Liver (tissue), 9 donors: ENCODE results near the gene TTC34. TPM values are rescaled to one million over a fixed set of nuclear protein-coding genes. Genes with fewer than 3 reads are reported as not detected.

Source experiments
- DNase-seq: peaks from one replicate; pipeline ENCODE4 v3.0.0-alpha.2; 2017; ENCODE audit warnings: low spot score
- H3K27ac ChIP-seq, 2 donors: one replicate each; pipeline ENCODE4 v1.7.0; 2013; ENCODE audit warnings: inconsistent platforms in 2 of 2, low read length in 2 of 2, control low read depth in 1 of 2, low read depth in 1 of 2, mild to moderate bottlenecking in 1 of 2
- H3K27me3 ChIP-seq, 4 donors: one replicate each; pipeline versions ENCODE4 v1.6.1 to v1.7.0; 2013; ENCODE audit warnings: low read length in 3 of 4, inconsistent platforms in 1 of 4, mild to moderate bottlenecking in 1 of 4, moderate library complexity in 1 of 4; ENCODE audit not compliant: control insufficient read depth in 4 of 4, insufficient read depth in 4 of 4
- H3K36me3 ChIP-seq, 4 donors: one replicate each; pipeline versions ENCODE4 v1.6.1 to v1.7.0; 2013; ENCODE audit warnings: low read length in 3 of 4, mild to moderate bottlenecking in 3 of 4, low read depth in 1 of 4, moderate library complexity in 1 of 4; ENCODE audit not compliant: control insufficient read depth in 4 of 4, insufficient read depth in 3 of 4
- H3K4me1 ChIP-seq, 4 donors: one replicate each; pipeline versions ENCODE4 v1.6.1 to v1.7.0; 2013; ENCODE audit warnings: low read length in 3 of 4, mild to moderate bottlenecking in 3 of 4, moderate library complexity in 1 of 4; ENCODE audit not compliant: control insufficient read depth in 4 of 4, insufficient read depth in 4 of 4
- H3K4me3 ChIP-seq, 3 donors: one replicate each; pipeline versions ENCODE4 v1.6.1 to v1.7.0; 2013; ENCODE audit warnings: low read length in 3 of 3, control low read depth in 1 of 3, low read depth in 1 of 3, mild to moderate bottlenecking in 1 of 3
- H3K9ac ChIP-seq, 2 donors: one replicate each; pipeline ENCODE4 v1.7.0; 2013; ENCODE audit warnings: low read length in 2 of 2, mild to moderate bottlenecking in 2 of 2, moderate library complexity in 2 of 2, control low read depth in 1 of 2, low read depth in 1 of 2
- H3K9me3 ChIP-seq, 4 donors: one replicate each; pipeline versions ENCODE4 v1.6.1 to v1.7.0; 2013; ENCODE audit warnings: low read length in 3 of 4; ENCODE audit not compliant: control insufficient read depth in 4 of 4
- FOXA1 ChIP-seq: IDR thresholded peaks from 2 replicates; pipeline ENCODE4 v1.6.1; 2016; ENCODE audit warnings: antibody characterized with exemption
- FOXA2 ChIP-seq: IDR thresholded peaks from 2 replicates; pipeline ENCODE4 v1.6.1; 2016; ENCODE audit warnings: antibody characterized with exemption
- GABPA ChIP-seq, 2 donors: IDR thresholded peaks in 1 of 2; conservative IDR thresholded peaks in 1 of 2; 2 replicates each; pipeline ENCODE4 v1.6.1; 2016; ENCODE audit warnings: antibody characterized with exemption in 2 of 2, mild to moderate bottlenecking in 1 of 2, moderate library complexity in 1 of 2
- HNF4G ChIP-seq: IDR thresholded peaks from 2 replicates; pipeline ENCODE4 v1.6.1; 2016; ENCODE audit warnings: antibody characterized with exemption
- JUND ChIP-seq, 2 donors: IDR thresholded peaks; 2 replicates each; pipeline ENCODE4 v1.6.1; 2016; ENCODE audit warnings: antibody characterized with exemption in 2 of 2
- NR2F2 ChIP-seq: IDR thresholded peaks from 2 replicates; pipeline ENCODE4 v1.6.1; 2016; ENCODE audit warnings: antibody characterized with exemption
- RAD21 ChIP-seq, 2 donors: IDR thresholded peaks; 2 replicates each; pipeline ENCODE4 v1.6.1; 2016; ENCODE audit warnings: antibody characterized with exemption in 2 of 2, mild to moderate bottlenecking in 2 of 2
- RXRA ChIP-seq, 2 donors: IDR thresholded peaks; 2 replicates each; pipeline ENCODE4 v1.6.1; 2017 to 2018; ENCODE audit warnings: antibody characterized with exemption in 2 of 2, mild to moderate bottlenecking in 1 of 2
- SP1 ChIP-seq: IDR thresholded peaks from 2 replicates; pipeline ENCODE4 v1.6.1; 2018; ENCODE audit warnings: antibody characterized with exemption, mild to moderate bottlenecking
- YY1 ChIP-seq: IDR thresholded peaks from 2 replicates; pipeline ENCODE4 v1.6.1; 2016; ENCODE audit warnings: antibody characterized with exemption, mild to moderate bottlenecking
- WGBS: extraction: QIAGEN DNeasy Blood & Tissue Kit; methylation state at CpG from one replicate; pipeline ENCODE4 v1.1.7; 2013; 5-methylcytosine and 5-hydroxymethylcytosine counted together
- polyA plus RNA-seq, 2 donors: library from polyadenylated mRNA; stranded (reverse) in 1 of 2; unstranded in 1 of 2; fragments of 200-250 nt in 1 of 2; fragments of >200 nt in 1 of 2; fragmentation: Nextera tagmentation in 1 of 2; extraction: Ambion mirVana in 1 of 2; gene quantifications; one replicate each; pipeline versions ENCODE4 v1.2.1 to v1.2.3, GENCODE V29; 2013 to 2015
- total RNA-seq, 2 donors: library from RNA; depleted of rRNA; stranded (reverse); fragments of >200 nt; gene quantifications; one replicate each; pipeline ENCODE4 v1.2.3, GENCODE V29; 2014
- TF ChIP-seq, protein P1 (sequence below): IDR thresholded peaks from 2 replicates; pipeline ENCODE4 v1.6.1; 2016; ENCODE audit warnings: antibody characterized with exemption, mild to moderate bottlenecking
- TF ChIP-seq, protein P2 (sequence below): IDR thresholded peaks from 2 replicates; pipeline ENCODE4 v1.6.1; 2016; ENCODE audit warnings: antibody characterized with exemption
- TF ChIP-seq, protein P3 (sequence below): IDR thresholded peaks from 2 replicates; pipeline ENCODE4 v1.6.1; 2016; ENCODE audit warnings: antibody characterized with exemption
- TF ChIP-seq, protein P4 (sequence below): fragments of 150-350 bp; IDR thresholded peaks from 2 replicates; pipeline ENCODE4 v1.5.1; 2017; ENCODE audit warnings: improper control_type of control experiment, low read depth, low read length; ENCODE audit not compliant: missing input control
- donor health status: healthy.
- donor health status: healthy.
- donor health status: healthy.
- donor health status: healthy.
- donor health status: healthy.

Gene TTC34
- total and polyA plus RNA-seq, 4 donors = 0.01 to 0.25 (median 0.08) TPM; not detected in 1

DNA sequence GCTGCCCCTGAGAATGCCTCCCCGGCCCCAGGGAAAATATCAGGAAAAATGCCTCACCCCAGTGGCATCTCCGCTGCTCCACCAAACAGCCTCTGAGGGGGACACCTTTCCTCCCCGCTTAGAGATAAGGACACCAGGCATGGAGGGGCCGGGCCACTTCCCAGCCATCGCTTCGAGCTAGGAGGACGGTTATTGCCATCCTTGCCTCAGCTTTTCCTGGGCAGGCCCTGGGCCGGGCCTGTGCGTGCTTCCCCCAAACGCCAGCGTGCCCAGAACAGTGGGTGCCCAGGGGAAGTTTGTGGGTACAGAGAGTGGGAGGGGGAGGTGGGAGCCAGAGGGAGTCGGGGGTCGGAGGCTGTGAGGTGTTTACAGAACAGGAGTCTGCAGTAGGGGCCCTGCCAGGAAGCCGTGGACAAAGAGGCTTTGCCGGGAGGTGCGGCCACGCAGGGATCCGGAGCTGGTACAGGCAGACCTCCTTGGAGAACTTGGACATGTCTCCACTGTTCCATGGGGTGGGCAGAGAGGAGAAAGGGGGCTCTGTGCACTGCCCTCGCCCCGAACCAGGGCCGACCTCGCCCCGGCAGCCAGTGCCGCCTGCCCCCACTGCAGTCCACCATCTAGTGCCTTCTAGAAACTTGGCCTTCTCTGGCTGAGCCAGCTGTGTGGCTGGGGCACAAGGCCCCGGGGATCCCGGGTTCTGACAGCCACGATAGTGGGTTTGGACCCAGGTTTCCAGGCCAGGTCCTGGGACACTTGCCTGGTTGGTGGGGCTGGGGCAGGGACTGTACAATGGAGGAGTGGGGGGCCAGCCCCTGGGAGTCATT, 33.5 kb upstream of the TTC34 start:
- TF ChIP-seq, protein P1, sequence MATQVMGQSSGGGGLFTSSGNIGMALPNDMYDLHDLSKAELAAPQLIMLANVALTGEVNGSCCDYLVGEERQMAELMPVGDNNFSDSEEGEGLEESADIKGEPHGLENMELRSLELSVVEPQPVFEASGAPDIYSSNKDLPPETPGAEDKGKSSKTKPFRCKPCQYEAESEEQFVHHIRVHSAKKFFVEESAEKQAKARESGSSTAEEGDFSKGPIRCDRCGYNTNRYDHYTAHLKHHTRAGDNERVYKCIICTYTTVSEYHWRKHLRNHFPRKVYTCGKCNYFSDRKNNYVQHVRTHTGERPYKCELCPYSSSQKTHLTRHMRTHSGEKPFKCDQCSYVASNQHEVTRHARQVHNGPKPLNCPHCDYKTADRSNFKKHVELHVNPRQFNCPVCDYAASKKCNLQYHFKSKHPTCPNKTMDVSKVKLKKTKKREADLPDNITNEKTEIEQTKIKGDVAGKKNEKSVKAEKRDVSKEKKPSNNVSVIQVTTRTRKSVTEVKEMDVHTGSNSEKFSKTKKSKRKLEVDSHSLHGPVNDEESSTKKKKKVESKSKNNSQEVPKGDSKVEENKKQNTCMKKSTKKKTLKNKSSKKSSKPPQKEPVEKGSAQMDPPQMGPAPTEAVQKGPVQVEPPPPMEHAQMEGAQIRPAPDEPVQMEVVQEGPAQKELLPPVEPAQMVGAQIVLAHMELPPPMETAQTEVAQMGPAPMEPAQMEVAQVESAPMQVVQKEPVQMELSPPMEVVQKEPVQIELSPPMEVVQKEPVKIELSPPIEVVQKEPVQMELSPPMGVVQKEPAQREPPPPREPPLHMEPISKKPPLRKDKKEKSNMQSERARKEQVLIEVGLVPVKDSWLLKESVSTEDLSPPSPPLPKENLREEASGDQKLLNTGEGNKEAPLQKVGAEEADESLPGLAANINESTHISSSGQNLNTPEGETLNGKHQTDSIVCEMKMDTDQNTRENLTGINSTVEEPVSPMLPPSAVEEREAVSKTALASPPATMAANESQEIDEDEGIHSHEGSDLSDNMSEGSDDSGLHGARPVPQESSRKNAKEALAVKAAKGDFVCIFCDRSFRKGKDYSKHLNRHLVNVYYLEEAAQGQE = no peak
- TF ChIP-seq, protein P2, sequence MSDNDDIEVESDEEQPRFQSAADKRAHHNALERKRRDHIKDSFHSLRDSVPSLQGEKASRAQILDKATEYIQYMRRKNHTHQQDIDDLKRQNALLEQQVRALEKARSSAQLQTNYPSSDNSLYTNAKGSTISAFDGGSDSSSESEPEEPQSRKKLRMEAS = no peak
- TF ChIP-seq RAD21 (IDR thresholded peaks at IDR 0.05) (no peak), NR2F2 (no peak), HNF4G (no peak), GABPA (IDR thresholded peaks at IDR 0.05 in 1 of 2, conservative IDR thresholded peaks at IDR 0.05 in 1 of 2) (no peak), FOXA2 (no peak), JUND (IDR thresholded peaks at IDR 0.05) (no peak), FOXA1 (no peak), SP1 (no peak)
- TF ChIP-seq, protein P3, sequence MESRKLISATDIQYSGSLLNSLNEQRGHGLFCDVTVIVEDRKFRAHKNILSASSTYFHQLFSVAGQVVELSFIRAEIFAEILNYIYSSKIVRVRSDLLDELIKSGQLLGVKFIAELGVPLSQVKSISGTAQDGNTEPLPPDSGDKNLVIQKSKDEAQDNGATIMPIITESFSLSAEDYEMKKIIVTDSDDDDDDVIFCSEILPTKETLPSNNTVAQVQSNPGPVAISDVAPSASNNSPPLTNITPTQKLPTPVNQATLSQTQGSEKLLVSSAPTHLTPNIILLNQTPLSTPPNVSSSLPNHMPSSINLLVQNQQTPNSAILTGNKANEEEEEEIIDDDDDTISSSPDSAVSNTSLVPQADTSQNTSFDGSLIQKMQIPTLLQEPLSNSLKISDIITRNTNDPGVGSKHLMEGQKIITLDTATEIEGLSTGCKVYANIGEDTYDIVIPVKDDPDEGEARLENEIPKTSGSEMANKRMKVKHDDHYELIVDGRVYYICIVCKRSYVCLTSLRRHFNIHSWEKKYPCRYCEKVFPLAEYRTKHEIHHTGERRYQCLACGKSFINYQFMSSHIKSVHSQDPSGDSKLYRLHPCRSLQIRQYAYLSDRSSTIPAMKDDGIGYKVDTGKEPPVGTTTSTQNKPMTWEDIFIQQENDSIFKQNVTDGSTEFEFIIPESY = no peak
- TF ChIP-seq, protein P4, sequence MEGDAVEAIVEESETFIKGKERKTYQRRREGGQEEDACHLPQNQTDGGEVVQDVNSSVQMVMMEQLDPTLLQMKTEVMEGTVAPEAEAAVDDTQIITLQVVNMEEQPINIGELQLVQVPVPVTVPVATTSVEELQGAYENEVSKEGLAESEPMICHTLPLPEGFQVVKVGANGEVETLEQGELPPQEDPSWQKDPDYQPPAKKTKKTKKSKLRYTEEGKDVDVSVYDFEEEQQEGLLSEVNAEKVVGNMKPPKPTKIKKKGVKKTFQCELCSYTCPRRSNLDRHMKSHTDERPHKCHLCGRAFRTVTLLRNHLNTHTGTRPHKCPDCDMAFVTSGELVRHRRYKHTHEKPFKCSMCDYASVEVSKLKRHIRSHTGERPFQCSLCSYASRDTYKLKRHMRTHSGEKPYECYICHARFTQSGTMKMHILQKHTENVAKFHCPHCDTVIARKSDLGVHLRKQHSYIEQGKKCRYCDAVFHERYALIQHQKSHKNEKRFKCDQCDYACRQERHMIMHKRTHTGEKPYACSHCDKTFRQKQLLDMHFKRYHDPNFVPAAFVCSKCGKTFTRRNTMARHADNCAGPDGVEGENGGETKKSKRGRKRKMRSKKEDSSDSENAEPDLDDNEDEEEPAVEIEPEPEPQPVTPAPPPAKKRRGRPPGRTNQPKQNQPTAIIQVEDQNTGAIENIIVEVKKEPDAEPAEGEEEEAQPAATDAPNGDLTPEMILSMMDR = no peak
- H3K36me3 ChIP-seq = no peaks in the 10 kb centered on the region
- 77% methylated on average over 27 of the region's 27 CpGs for WGBS

DNA sequence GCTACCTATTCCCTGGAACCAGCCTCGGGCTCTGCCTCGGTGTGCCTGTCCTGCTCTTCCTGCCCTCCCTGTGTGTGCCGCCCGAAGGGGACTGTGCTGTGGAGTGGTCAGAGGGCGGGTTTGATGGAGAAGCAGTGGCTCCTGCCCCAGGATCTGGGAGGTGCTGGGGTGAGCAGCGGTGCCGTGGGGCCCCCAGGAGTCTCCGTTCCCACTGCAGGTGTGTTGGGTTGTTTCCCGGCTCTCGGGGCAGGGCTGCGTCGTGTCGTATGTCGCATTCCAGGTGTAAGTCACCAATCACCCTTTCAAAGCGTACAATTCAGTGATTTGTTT, 32.6 kb upstream of the TTC34 start:
- Histone ChIP-seq H3K36me3 (no peaks in the 10 kb centered on the region), H3K4me1 (no peaks in the 10 kb centered on the region), H3K9ac (no peak overlapping the region), H3K9me3 (peaks cover 1 to 6% (median 4%) of the 10 kb centered on the region in 4 donors), H3K27ac (no peak overlapping the region), H3K4me3 (no peak overlapping the region), H3K27me3 (peaks cover 0 to 6% (median 0%) of the 10 kb centered on the region in 4 donors)
- DNase-seq = no peak
- 81% methylated on average over 15 of the region's 15 CpGs for WGBS
- TF ChIP-seq RAD21 (IDR thresholded peaks at IDR 0.05) (no peak), HNF4G (no peak), JUND (IDR thresholded peaks at IDR 0.05) (no peak), NR2F2 (no peak), SP1 (no peak), RXRA (IDR thresholded peaks at IDR 0.05) (no peak), YY1 (no peak), GABPA (IDR thresholded peaks at IDR 0.05 in 1 of 2, conservative IDR thresholded peaks at IDR 0.05 in 1 of 2) (no peak), FOXA1 (no peak)
- TF ChIP-seq, protein P4 = no peak
- TF ChIP-seq, protein P3 = no peak

More for the DNA sequence above, 33.5 kb upstream of the TTC34 start:
- Histone ChIP-seq H3K9ac (no peak overlapping the region), H3K27me3 (peaks cover 0 to 6% (median 0%) of the 10 kb centered on the region in 4 donors), H3K27ac (no peak overlapping the region), H3K9me3 (peaks cover 1 to 6% (median 4%) of the 10 kb centered on the region in 4 donors), H3K4me1 (no peaks in the 10 kb centered on the region), H3K4me3 (no peak overlapping the region)
- DNase-seq = no peak
